Measurements from ENCODE around the gene FMN2.

FMN2 gene

DNA sequence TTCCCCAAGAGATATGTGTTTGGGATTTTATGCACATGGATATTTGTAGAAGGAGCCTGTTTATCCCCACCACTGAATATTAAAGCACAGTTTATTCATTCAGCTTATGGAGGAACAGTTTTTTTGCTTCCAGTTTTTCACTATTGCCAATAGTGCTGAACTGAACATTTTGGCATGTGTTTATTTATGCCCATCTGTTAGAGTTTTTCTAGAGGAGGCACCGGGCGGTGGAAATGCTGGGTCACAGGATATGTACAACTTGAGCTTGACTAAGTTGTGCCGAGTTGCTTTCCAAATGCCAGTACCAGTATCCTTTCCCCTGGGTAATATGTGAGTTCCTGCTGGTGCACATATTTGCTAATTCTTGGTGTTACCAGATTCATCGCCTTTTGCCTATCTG lies 409.0 kb downstream of the FMN2 start:
- no peak for DNase-seq

DNA sequence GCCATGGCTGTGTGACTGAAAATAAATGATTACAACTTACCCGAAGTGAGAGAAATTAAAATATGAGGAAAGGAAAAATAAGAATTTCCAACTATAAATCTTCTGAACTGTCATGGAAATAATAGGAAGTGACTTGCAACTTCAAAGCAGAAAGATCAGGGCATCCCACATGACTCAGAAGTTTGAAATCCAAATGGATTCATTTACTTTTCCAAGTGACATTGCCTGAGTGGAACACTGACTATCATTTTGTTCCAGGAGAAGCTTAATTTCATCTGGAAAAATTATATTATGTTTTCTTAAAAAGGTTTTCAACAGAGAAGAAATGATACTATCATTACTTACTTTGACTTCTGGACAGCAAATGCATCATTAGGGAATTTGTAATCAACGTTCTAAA lies 409.4 kb downstream of the FMN2 start:
- no peak for DNase-seq

DNA sequence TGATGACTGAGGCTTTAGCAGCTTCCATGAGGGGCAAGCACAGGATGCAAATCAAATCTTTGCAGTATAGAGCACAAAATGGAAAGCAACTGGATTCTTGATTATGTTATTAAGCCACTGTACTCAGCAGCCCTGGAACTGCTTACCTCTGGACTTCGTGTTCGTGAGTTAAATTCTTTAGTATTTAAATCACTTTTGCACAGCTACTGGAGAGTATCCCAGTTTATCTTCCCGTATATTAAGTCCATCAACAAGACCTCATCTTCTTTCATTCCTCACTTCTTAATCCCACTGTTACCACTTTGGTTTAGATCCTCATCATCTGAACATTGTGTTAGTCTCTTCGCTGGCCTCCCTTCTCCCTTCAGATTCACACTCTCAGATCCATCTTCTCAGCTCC lies 411.4 kb downstream of the FMN2 start:
- DNase-seq, result no peak

DNA sequence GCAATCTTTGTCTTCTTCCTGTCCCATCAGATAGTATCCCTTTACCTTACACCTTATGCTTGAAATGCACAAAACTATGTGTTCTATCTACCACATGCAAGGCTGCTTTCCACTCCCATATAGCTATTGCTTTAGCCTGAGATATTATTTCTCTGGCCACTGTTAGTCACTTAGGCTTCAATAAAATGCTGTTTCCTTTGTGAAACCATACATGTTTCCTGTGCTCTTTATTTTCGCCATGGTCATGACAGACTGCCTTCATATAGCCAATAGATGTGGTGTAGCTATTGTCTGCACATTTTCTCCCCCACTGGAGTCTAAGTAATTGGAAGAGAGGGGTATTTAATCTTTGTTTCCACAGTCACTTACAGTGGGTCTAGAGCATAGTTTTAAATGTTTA lies 411.9 kb downstream of the FMN2 start:
- DNase-seq, result no peak

DNA sequence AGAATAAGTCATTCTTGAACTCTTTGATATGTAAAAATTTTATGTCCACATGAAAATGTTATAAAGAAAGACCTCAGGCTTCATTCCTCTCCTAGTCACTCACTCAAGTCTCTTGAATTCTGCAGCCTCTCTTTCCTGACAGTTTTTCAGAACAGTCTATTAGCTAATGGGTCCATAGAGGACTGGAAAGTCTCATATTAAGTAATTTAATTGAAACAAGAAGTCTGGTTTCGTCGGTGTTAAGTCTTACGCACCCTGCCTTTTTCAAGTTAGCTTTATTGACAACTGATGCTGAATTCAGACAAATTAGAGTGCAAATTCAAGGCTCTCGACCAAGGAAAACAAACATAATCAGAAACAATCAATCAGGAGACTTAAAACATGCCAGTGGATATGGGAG lies 414.5 kb downstream of the FMN2 start:
- no peak for DNase-seq

DNA sequence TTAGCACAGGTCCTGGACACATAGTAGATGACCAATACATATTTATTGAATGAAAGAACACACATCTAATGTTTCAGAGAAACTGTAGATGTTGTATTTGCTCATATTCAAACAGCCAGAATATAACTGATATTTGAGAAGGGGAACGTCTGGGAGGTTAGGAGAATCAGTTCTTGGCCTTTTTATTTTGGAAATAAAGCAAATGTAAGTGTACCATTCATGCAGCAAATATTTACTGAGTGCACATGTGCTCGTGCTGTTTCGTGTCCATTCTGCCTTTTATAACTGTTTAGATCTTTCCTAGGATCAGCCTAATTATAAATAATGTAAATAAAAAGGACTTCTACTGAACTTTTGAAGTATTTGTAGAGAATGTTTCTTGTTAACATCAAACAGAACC lies 416.5 kb downstream of the FMN2 start:
- no peak for DNase-seq

DNA sequence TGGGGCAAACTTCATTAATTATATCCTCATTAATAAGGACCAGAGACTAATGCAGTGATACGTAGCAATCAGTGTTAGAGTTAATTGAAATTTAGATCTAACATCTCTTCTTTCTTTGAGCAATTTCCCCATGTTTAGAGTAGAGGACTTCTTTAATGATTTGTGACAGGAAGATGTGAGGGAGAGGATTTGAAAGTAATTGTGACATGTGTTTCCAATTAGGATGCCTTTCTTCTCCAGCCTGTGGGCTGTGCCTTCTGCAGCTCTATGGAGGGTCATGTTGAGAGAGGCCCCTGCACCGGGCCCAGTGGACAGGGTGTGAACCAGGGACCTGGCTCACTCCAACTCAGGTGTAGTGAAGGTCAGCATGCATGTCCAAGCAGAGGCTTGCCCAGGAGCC lies 417.3 kb downstream of the FMN2 start:
- DNase-seq, result no peak

DNA sequence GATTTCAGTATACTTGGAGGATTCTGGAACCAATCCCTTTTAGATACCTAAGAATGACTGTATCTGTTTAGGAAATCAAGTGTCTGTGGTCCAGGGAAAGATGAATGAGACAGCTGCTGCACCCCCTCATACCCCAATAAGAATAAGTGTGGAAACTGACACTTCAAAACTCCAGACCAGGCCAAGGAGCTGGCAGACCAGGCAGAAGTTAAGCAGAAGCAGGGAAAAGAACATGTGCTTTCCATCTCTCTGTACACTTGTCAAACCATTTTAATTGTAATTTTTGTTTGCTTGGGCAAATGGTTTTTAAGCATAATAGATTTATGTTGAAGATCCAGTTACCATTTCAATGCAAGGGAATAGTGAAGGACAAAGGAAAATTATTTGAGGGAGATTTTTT lies 420.1 kb downstream of the FMN2 start:
- no peak for DNase-seq

DNA sequence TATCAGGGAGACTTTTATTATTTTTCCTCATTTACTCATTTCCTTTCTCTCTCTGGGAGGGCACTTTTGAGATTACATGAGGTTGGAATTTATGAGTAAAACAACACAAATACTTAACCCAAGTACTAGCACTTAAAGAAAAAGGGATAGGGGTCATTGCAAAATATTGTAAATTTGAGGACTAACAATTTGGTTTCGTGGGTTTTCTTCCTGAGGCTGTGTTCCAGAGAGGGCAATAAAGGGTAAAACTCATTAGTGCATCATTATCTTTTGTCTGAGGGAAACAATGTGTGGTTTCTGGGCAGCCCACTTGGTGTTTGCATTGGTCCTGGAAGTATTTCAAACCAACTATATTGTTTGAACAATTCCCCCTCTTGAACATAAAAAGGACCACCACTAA lies 423.8 kb downstream of the FMN2 start:
- no peak for DNase-seq

DNA sequence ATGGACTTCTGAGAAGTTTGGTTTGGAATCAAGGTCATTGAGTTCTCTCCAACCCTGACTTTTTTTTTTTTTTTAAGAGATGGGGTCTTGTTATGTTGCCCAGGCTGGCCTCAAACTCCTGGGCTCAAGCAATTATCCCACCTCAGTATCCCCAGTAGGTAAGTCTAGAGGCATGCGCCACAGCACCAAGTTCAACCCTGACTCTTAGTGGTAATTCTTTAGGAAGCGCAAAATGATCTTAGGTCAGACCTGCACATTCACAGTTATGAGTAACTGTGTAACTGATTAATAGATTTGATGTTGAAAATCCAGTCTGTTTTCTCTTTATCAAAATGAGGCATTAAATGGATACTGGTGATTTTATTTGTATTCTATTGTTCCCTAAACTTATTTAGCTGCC lies 424.4 kb downstream of the FMN2 start:
- no peak for DNase-seq

DNA sequence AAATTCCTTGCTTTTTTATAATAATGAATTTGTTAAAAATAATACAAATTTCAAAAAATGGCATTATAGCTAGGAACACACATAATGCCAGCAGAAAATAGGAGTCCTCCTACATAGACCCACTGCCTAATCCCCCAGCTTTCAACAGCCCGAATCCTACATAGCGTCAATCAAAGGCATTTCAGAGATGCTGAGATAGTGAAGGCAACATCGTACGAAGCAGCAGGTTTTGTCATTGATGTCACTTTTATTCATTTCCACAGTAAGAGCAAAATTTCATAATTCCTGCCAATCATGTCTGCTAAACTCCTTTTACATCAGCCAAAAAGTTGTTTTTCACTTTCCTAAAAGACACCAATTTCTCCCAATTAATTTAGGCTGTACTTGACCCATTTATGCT lies 426.2 kb downstream of the FMN2 start:
- DNase-seq, result no peak

DNA sequence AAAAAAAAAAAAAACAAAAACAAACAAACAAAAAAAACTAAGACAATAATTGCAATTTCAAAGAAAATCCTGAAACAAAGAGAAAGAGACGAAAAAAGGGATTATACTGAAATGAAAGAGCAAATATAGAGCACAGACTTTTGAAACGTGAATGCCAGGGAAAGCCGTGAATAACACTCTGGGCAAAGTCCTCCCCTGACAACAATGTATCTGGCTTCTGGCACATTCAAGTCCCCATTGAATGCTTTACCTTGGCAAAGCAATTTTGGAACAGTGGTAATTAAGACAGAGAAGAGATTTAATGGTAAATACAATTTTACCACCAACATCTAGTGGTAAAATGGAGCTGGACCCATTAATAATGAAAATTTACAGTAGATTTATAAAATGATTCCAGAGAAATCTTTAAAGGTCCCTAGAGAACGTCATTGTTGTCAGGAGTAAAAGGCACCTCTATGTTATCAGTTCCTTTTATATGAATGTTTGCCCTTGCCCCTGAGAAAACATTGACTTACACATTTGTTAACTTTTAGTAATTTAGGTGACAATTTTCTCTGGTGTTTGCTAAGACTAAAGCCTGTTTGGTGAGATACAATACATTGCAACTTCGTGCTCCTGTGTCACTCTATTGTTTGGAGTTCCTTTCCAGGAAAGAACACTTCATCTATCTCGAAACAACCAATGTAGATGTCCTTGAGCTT lies 430.6 kb downstream of the FMN2 start:
- no peak for DNase-seq

DNA sequence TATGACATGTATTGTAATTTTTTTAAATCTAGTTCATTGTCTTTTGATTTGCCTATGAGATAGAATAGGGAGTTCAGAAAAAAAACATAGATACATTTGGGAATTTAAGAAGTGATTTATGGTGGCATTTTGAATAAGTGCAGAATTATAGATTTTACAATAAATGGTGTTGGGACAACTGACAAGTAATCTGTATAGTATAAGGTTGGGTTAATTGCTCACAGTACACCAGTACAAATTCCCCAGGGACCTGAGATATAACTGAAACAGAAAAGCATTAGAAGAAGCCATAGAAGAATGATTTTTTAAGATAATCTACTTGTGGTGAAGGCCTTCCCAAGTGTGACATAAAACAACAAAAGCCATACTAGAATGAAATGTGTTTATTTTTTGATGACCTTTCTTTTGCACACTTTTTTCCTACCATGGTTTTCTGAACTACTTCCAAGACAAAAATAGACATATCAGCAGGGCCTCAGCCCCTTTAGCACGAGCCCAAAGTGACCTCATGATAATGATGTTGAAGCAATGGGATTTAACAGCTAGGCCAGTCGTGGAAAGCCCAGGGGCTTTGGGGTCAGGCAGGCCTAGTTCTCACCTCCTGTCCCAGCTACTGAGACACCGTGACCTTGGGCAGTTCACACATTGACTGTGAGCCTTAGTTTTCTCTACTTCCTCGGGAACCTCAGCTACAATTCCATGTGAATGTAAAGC lies 432.8 kb downstream of the FMN2 start:
- no peak for DNase-seq

All from stimulated activated CD4-positive, alpha-beta T cell treated with anti-CD3 and anti-CD28 coated beads, Interleukin-4, amount 100 ng/mL, for 4 hours (primary cell).